ENCODE measurements around the gene ALDH3A2.
"Not testable (repeated sequence)": the region's sequence is repeated elsewhere in the genome, so short reads cannot be mapped to it uniquely, and the experiment has no call there.

ALDH3A2 gene

DNA sequence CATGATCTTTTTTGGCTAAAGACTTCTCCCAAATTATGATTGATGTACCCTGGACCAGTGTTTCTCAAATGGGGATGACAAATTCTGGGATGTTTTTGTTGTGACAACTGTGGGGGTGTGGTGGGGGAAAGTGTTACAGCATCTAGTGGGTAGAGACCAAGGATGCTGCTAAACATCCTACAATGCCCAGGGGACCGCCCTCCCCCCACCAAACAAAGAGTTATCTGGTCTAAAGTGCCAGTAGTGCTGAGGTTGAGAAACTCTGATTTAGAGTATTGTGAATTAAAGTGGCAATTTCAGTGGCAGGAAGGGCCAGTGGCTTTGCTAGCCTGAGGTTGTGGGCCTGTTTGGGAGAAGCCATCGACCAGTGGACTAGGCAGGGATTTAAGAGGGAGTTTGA, 34.6 kb downstream of the ALDH3A2 start:
- no peak for DNase-seq

GRCh38 chr17:19684909-19685580, 36.5 kb downstream of the ALDH3A2 start:
- DNase-seq, result not testable (repeated sequence)

DNA sequence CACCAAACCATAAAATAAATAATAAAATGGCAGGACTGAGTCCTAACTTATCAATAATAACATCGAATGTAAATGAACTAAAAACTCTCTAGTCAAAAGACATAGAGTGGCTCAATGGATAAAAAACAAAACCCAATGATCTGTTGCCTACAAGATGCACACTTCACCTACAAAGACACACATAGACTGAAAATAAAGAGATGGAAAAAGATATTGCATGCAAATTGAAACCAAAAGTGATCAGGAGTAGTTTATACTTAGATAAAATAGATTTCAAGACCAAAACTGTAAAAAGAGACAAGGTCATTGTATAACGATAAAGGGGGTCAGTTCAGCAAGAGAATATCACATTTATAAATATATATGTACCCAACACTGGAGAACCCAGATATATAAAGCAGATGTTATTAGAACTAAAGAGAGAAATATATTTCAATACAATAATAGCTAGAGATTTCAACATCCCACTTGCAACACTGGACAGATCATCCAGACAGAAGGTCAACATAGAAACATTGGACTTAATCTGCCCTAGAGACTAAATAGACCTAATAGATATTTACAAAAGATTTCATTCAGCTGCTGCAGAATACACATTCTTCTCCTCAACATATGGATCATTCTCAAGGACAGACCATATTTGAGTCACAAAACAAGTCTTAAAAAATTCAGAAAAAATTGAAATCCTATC, 38.0 kb downstream of the ALDH3A2 start:
- no peak for DNase-seq

GRCh38 chr17:19702217-19702641, 53.7 kb downstream of the ALDH3A2 start:
- no peak for DNase-seq

DNA sequence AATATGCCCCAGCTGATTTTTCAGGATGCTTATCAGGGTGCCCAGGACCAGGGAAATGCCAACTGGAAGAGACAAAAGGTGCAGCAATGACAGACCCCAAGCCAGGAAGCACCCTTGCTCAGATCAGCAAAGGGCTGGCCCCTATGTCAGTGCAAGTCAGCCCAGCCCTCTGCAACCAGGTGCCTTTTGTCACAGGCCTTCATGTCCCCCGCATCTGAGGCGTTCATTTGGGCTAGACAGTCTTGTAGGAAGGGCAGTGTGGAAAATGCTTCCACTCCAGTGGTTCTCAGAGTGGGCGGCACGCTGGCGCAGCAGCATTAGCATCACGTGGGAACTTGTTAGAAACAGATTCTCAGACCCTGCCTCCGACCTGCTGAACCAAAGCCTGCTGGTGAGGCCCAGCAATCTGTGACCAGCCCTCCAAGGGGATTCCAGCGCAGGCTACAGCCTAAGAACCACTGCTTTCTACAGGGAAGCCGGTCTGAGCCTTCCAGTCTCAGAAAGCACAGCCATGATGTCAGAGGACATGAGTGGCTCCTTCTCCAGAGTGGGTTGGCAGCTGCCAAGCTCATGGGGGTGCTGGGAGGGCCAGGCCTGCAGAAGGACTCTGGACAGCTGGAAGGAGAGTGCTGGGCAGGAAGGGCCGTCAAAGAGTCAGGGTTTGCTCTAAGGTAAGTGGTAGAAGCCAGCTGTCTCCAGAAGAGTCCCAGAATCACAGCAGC, 54.7 kb downstream of the ALDH3A2 start:
- DNase-seq, result no peak

- DNase-seq, result no peak
Observed at GRCh38 chr17:19703828-19704613, 55.5 kb downstream of the ALDH3A2 start.

- no peak for DNase-seq
Observed at GRCh38 chr17:19705201-19705600, 56.6 kb downstream of the ALDH3A2 start.

DNA sequence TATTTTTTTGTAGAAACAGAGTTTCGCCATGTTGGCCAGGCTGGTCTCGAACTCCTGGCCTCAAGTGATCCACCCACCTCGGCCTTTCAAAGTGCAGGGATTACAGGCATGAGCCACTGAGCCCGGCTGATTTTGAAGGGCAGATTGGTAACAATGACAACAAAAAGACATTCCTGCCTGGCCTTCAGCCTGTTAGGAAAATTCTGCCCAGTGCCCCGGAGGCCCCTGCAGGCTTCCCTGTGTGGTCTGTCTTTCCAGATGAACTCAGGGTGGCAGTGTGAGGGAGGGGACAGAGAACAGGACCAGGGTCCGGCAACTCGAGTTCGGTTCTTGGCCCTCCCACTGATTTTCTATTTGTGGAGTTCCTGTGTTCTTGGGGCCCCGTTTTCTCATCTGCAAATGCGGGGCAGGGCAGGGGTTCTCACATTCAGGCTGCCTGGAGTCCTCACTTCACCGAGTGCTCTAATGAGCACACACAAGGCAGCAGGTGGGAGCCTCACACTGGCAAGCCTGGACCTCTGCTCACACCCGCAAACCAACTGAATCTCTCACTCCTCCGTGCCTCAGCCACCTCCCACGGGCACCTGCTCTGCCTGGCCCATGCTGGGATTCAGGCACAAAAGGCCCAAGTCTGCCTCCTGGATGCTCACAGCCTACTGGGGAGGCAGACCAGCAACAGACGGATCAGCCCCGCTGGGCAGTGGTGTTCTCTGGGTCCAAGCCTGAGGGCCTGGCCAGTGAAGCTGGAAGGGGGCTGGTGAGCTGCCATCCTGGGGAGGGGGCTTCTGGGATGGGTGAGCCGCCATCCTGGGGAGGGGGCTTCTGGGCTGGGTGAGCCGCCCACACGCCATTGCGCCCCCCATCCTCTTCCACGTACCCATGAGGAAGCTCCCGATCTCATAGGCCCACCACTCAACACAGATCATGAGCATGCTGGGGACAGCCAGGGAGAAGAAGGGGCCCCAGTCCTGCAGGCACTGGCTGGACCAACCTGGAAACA, 57.5 kb downstream of the ALDH3A2 start:
- no peak for DNase-seq

- DNase-seq, result no peak
Observed at GRCh38 chr17:19706791-19707727, 58.5 kb downstream of the ALDH3A2 start.

GRCh38 chr17:19707728-19708221, 59.2 kb downstream of the ALDH3A2 start:
- DNase-seq, result no peak

DNA sequence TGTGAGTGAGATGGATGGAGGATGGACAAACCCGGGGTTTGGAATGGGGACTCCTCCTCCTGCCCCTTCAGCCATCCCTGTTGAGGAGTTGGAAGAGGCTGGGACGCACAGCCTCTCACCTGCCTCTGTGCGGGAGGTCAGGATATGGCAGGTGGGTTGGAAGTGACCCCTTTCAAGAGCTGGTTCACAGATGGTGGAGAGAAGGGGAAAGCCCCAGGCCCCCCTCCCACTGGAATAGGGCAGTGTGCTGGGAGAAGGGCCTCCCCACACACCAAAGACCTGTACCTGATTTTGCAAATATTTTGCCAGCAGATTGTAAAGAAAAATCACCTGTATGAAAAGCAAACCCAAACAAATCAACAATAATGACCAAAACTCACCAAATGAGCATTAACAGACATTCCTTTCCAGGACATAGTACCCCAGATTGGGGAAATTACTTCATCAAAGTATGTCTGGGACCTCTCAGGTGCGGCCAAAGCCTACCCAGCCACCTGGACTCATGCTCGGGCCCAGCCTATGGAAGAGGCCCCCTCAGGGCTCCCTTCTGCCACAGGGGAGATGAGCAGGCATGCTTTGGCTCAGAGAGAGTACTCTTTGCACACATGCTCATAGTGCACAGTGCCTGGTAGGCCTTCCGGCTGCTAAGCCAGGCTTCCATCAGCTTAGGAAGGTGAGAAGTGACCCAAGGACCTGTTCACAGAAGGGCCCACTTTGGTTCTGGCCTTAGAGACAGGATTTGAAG, 60.1 kb downstream of the ALDH3A2 start:
- no peak for DNase-seq

GRCh38 chr17:19709841-19710240, 61.3 kb downstream of the ALDH3A2 start:
- no peak for DNase-seq

DNA sequence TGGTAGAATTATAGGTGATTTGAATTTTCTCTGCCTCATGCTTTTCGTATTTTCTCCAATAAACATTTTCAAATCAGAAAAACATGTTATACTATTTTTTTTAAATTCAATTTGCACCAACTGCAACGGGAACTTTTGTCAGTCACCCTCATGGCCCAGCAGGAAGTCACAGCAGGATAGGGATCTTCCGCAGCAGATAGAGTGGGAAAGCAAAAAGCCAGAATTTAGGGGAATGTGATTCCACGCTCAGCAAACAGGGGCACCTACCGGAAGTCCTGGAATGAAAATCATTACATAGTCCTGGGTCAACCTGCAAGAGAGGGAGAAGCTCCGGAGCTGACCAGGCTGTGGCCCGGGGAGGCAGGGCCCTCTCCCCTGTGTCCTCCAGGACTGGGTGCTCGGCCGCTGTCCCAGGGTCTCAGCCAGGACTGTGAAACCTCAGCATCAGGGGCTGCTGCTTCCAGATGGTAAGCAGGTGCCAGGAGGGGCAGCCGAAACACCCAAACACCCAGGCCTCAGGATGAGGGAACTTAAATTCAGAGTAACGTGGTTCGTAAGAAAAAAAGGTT, 64.0 kb downstream of the ALDH3A2 start:
- no peak for DNase-seq

GRCh38 chr17:19713462-19713861, 64.9 kb downstream of the ALDH3A2 start:
- DNase-seq, result no peak

- no peak for DNase-seq
Observed at GRCh38 chr17:19713901-19714361, 65.4 kb downstream of the ALDH3A2 start.

GRCh38 chr17:19714542-19715411, 66.2 kb downstream of the ALDH3A2 start:
- DNase-seq, result no peak

DNA sequence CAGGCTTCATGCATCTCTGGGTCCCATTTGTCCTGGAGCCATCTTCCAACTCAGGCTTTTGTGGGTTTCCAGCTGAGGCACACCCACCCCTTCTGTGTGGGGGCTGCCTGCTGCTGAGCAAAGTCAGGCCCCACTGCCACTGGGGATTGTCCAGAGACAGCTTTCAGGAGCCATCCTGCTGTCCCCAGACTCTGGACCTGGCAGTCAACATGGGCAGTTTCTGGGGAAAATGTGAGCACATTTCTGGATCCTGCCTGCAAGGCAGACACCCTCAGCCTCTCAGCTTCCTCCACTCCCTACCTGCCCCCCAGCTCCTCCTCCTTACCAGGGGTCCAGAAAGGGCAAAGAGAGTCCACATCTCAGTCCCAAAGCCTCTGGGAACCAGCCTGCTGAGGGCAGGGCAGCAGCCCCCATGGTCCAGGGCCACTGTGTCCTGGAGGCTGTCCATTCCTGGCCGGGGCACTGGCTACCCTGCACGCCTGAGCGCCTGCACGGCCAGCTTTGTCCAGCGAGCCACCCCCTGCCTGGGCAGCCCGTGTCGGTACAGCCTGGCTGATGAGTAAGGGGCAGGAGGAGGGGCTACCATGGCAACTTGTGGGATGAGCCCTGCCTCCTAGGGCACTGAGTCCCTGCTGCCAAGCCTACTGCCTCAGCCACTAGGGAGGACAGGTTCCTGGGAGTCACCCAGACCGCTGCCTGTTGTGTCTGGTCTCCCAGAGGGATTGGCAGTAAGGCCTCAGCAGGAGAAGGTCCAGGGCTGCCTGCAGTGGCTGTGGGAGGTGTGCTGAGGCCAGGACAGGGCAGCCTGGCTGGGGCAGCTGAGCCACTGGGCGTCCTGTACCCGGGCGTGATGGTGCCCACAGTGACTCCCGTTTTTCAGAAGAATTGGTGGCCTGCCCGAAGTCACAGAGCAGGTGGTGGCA, 67.8 kb downstream of the ALDH3A2 start, which contains the start of gene SLC47A2:
Gene SLC47A2 (minus strand): TSS at position 477 of the 923 bp plus-strand sequence. CDS start 29 bp downstream, at position 448.
- DNase-seq, result no peak
